K562 (cell line): ENCODE measurements around the gene PSMD9. TPM values are rescaled to one million over a fixed set of nuclear protein-coding genes. Genes with fewer than 3 reads are reported as not detected.

Source experiments
- ELF1 ChIP-seq: fragments of 200-800 bp; sonication (Bioruptor generic); IDR thresholded peaks from 2 replicates; pipeline ENCODE4 v1.6.1; 2016; ENCODE audit warnings: missing genetic modification characterization, missing compliant biosample characterization
- FOXK1 ChIP-seq: sonication (generic); formaldehyde crosslinking; IDR thresholded peaks from 2 replicates; pipeline ENCODE4 v1.8.0; 2022; ENCODE audit warnings: missing genetic modification reagents, mild to moderate bottlenecking, borderline replicate concordance
- HIVEP1 ChIP-seq: fragments of 250-450 bp; sonication (Bioruptor Pico); IDR thresholded peaks from 2 replicates; pipeline ENCODE4 v1.4.0; 2020; ENCODE audit warnings: mild to moderate bottlenecking
- HNRNPLL ChIP-seq: fragments of 200-400 bp; formaldehyde crosslinking; IDR thresholded peaks from 2 replicates; pipeline ENCODE4 v1.6.1; 2017; ENCODE audit warnings: low read length, low read depth, mild to moderate bottlenecking; ENCODE audit not compliant: poor library complexity, severe bottlenecking
- LCOR ChIP-seq: sonication (generic); formaldehyde crosslinking; IDR thresholded peaks from 2 replicates; pipeline ENCODE4 v1.8.0; 2022; ENCODE audit warnings: mild to moderate bottlenecking, missing genetic modification reagents
- MAFK ChIP-seq: IDR thresholded peaks from 2 replicates; pipeline ENCODE4 v1.6.1; 2011; ENCODE audit warnings: low read length, improper control_type of control experiment
- TEAD4 ChIP-seq, 2 experiments: sonication (generic) in 1 of 2; formaldehyde crosslinking in 1 of 2; IDR thresholded peaks; 2 replicates each; pipeline versions ENCODE4 v1.6.1 to v1.8.0; 2012 to 2022; ENCODE audit warnings: borderline replicate concordance in 1 of 2, inconsistent platforms in 1 of 2, low read length in 1 of 2, mild to moderate bottlenecking in 1 of 2, missing genetic modification reagents in 1 of 2
- ZNF134 ChIP-seq: fragments of 250-450 bp; sonication (Bioruptor Pico); conservative IDR thresholded peaks from 2 replicates; pipeline ENCODE4 v1.4.0; 2020
- ZNF184 ChIP-seq: sonication (generic); formaldehyde crosslinking; IDR thresholded peaks from 2 replicates; pipeline ENCODE4 v1.5.0; 2020; ENCODE audit warnings: missing genetic modification reagents
- ZNF280A ChIP-seq: fragments of 450-650 bp; IDR thresholded peaks from 2 replicates; pipeline ENCODE4 v1.6.1; 2018; ENCODE audit warnings: mild to moderate bottlenecking, low read depth; ENCODE audit not compliant: partially characterized antibody
- ZNF316 ChIP-seq: fragments of 450-650 bp; IDR thresholded peaks from 2 replicates; pipeline ENCODE4 v1.6.1; 2016
- ZNF696 ChIP-seq: fragments of 250-450 bp; sonication (Bioruptor Pico); conservative IDR thresholded peaks from 2 replicates; pipeline ENCODE4 v1.4.0; 2020; ENCODE audit warnings: mild to moderate bottlenecking, moderate library complexity
- polyA plus RNA-seq, 8 experiments: library from polyadenylated mRNA; depleted of rRNA in 4 of 8; stranded (reverse) in 5 of 8; unstranded in 3 of 8; fragments of >200 nt; fragmentation: Nextera tagmentation in 2 of 8; fragmentation: Illumina TruSeq in 1 of 8; extraction: Ambion mirVana in 2 of 8; extraction: Trizol in 1 of 8; gene quantifications; 2 replicates each; pipeline versions ENCODE4 v1.2.1 to v1.2.3, GENCODE V29; 2011 to 2014; ENCODE audit warnings: inconsistent platforms in 1 of 8, missing spikeins in 1 of 8
- total RNA-seq, 7 experiments: library from RNA; depleted of rRNA in 6 of 7; stranded (reverse); fragments of >200 nt in 6 of 7; fragmentation: Illumina TruSeq in 2 of 7; extraction: Trizol in 2 of 7; gene quantifications; 2 replicates each; pipeline versions ENCODE4 v1.2.1 to v1.2.3, GENCODE V29; 2011 to 2021; ENCODE audit warnings: low replicate concordance in 1 of 7
- TF ChIP-seq, protein P1 (sequence below): fragments of 250-450 bp; sonication (Bioruptor Pico); IDR thresholded peaks from 2 replicates; pipeline ENCODE4 v1.9.0; 2021; ENCODE audit warnings: mild to moderate bottlenecking, inconsistent platforms
- TF ChIP-seq, protein P2 (sequence below): conservative IDR thresholded peaks from 2 replicates; pipeline ENCODE4 v1.6.1; 2011; ENCODE audit warnings: low read depth, mild to moderate bottlenecking, low read length; ENCODE audit not compliant: control insufficient read depth
- TF ChIP-seq, protein P3 (sequence below): fragments of 200-800 bp; sonication (Bioruptor generic); IDR thresholded peaks from 2 replicates; pipeline ENCODE4 v1.6.1; 2017; ENCODE audit warnings: missing genetic modification characterization, missing compliant biosample characterization

The PSMD9 gene
- total and polyA plus RNA-seq, 9 of the 15 experiments (the other 6 are each of a cell fraction or from before 2014, with no cell fraction given) = 12.2 to 143 (median 61.3) TPM

DNA sequence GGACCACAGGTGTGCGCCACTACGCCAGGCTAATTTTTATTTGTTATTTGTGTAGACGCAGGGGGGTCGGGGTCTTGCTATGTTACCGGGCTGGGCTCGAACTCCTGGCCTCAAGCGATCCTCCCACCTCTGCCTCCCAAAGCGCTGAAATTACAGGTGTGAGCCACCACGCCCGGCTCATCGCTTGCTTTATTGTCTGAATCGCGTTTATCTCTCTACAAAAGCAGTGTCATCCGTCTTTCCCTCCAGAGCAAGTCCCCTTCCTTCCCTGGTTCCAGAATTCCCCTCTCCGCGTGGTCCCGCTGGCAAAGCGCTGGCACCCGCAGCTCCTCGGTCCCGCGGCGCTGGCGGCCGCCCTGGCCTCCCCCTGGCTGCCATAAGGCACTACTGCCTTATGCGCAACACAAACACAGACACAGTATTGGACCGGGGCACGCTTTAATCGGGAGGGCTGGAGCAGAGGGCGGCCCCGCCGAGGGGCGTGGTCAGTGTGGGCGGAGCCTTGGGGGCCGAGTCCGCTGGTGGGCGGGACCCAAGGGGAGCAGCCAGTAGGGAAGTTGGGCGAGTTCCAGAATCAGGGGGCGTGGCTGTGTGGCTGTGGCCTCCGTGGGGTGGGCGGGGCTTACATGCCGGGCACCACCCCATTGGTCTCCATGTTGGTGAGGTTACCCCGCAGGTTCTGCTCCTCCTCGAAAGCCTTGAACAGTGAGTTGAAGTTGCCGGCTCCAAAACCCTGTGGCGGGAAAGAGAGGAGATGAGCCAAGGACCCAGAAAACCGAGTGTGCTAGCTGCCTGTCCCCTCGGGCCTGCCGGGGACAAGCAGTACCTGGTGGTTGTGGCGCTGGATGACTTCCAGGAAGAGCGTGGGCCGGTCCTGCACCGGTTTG is 49.2 kb upstream of the PSMD9 start (continued):
- TF ChIP-seq HNRNPLL (peak; percentile 55), ZNF184 (CRISPR knock-in tag) (no peak), FOXK1 (CRISPR knock-in tag) (no peak), ZNF696 (CRISPR knock-in tag) (no peak), LCOR (CRISPR knock-in tag) (peak; percentile 81; the same call in 1 of the 2 replicates), ZNF316 (no peak), ZNF134 (CRISPR knock-in tag) (no peak), HIVEP1 (CRISPR knock-in tag) (no peak), MAFK (no peak), TEAD4 (IDR thresholded peaks at IDR 0.05; ENCODE audit: low read length) (no peak), TEAD4 (CRISPR knock-in tag; IDR thresholded peaks at IDR 0.05; ENCODE audit: borderline replicate concordance) (no peak; the same call in 1 of the 2 replicates), ZNF280A (no peak), ELF1 (tag) (no peak)
- TF ChIP-seq, protein P1, sequence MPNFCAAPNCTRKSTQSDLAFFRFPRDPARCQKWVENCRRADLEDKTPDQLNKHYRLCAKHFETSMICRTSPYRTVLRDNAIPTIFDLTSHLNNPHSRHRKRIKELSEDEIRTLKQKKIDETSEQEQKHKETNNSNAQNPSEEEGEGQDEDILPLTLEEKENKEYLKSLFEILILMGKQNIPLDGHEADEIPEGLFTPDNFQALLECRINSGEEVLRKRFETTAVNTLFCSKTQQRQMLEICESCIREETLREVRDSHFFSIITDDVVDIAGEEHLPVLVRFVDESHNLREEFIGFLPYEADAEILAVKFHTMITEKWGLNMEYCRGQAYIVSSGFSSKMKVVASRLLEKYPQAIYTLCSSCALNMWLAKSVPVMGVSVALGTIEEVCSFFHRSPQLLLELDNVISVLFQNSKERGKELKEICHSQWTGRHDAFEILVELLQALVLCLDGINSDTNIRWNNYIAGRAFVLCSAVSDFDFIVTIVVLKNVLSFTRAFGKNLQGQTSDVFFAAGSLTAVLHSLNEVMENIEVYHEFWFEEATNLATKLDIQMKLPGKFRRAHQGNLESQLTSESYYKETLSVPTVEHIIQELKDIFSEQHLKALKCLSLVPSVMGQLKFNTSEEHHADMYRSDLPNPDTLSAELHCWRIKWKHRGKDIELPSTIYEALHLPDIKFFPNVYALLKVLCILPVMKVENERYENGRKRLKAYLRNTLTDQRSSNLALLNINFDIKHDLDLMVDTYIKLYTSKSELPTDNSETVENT (CRISPR knock-in tag) = no peak
- TF ChIP-seq, protein P2, sequence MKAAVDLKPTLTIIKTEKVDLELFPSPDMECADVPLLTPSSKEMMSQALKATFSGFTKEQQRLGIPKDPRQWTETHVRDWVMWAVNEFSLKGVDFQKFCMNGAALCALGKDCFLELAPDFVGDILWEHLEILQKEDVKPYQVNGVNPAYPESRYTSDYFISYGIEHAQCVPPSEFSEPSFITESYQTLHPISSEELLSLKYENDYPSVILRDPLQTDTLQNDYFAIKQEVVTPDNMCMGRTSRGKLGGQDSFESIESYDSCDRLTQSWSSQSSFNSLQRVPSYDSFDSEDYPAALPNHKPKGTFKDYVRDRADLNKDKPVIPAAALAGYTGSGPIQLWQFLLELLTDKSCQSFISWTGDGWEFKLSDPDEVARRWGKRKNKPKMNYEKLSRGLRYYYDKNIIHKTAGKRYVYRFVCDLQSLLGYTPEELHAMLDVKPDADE = 0 out of 2 replicates have a peak, but pooled peaks have one; percentile 33
- TF ChIP-seq, protein P3, sequence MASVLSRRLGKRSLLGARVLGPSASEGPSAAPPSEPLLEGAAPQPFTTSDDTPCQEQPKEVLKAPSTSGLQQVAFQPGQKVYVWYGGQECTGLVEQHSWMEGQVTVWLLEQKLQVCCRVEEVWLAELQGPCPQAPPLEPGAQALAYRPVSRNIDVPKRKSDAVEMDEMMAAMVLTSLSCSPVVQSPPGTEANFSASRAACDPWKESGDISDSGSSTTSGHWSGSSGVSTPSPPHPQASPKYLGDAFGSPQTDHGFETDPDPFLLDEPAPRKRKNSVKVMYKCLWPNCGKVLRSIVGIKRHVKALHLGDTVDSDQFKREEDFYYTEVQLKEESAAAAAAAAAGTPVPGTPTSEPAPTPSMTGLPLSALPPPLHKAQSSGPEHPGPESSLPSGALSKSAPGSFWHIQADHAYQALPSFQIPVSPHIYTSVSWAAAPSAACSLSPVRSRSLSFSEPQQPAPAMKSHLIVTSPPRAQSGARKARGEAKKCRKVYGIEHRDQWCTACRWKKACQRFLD (CRISPR knock-in tag) = no peak; the same call in 1 of the 2 replicates
